SK-N-SH (cell line): Measurements from ENCODE around the gene GNPTAB.

Experiments used
- CTCF ChIP-seq: fragments of 200-600 bp; sonication (generic); IDR thresholded peaks from 2 replicates; pipeline ENCODE4 v1.6.1; 2017; ENCODE audit warnings: antibody characterized with exemption, mild to moderate bottlenecking, moderate library complexity
- FOXJ3 ChIP-seq: sonication (generic); formaldehyde crosslinking; IDR thresholded peaks from 2 replicates; pipeline ENCODE4 v1.5.1; 2020; ENCODE audit warnings: mild to moderate bottlenecking, missing genetic modification reagents
- MXI1 ChIP-seq: IDR thresholded peaks from 2 replicates; pipeline ENCODE4 v1.6.1; 2012; ENCODE audit warnings: mild to moderate bottlenecking, low read depth, low read length, improper control_type of control experiment
- NRF1 ChIP-seq: IDR thresholded peaks from 2 replicates; pipeline ENCODE4 v1.6.1; 2012; ENCODE audit warnings: low read depth, mild to moderate bottlenecking, low read length
- PBX3 ChIP-seq: IDR thresholded peaks from 2 replicates; pipeline ENCODE4; 2012
- POLR2AphosphoS5 ChIP-seq: IDR thresholded peaks from 2 replicates; pipeline ENCODE4 v1.6.1; 2012; ENCODE audit warnings: low read depth, low read length
- TCF12 ChIP-seq: IDR thresholded peaks from 2 replicates; pipeline ENCODE4 v1.4.0; 2012
- USF1 ChIP-seq: IDR thresholded peaks from 2 replicates; pipeline ENCODE4 v1.4.0; 2012; ENCODE audit warnings: low read depth, borderline replicate concordance

GRCh38 chr12:101802486-101802885 lies 28.3 kb downstream of the GNPTAB start:
- TF ChIP-seq CTCF, result no peak
- TF ChIP-seq FOXJ3 (CRISPR knock-in tag), result no peak
- TF ChIP-seq PBX3, result no peak
- no peak for TF ChIP-seq TCF12
- TF ChIP-seq POLR2AphosphoS5, result no peak
- TF ChIP-seq USF1, result no peak
- TF ChIP-seq NRF1, result no peak
- no peak for TF ChIP-seq MXI1
